GM18517 (cell line): ENCODE results near the gene COL4A6.

Source experiments
- ATAC-seq: cut with Tn5 transposase; IDR thresholded peaks from one replicate; pipeline ENCODE4 v1.9.1; 2021; ENCODE audit warnings: mild to moderate bottlenecking, moderate library complexity; ENCODE audit not compliant: unreplicated experiment

COL4A6 gene

DNA sequence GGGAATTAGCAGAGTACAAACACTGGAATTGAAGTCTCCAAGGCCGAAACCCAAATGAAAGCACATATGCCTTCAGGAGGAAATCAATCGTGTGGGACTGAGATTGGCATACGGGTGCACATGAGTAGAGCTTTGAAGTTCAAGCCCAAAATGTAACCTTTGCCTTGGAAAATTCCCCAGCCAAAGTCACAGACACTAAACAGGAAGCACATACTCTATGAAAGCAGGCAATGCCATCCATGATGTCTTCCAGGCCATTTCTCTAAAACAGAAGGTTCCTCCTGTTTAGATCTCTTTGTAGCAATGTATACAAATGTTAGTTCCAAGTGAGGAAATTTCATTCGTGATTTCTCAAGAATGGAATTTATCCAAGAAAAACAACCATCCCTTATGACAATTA is 162.5 kb downstream of the COL4A6 start:
- no peak for ATAC-seq

DNA sequence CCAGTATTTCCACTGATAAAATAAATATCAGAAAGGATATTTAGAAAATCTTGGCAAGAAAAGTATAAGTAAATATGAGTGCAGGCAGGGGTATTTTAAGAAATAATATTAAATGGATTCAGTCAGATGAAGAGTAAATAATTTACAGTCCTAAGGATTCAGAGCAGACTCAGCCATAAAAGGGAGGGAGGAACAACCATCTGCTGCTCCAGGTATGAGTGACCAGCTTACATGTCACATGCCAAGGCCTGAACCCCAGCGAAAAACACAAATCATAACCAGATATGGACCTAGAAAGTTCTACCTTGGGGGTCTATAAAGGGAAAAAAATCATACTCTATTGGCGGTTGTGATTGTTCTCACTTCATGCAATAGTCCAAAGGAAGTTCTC is 166.8 kb downstream of the COL4A6 start:
- ATAC-seq = no peak

DNA sequence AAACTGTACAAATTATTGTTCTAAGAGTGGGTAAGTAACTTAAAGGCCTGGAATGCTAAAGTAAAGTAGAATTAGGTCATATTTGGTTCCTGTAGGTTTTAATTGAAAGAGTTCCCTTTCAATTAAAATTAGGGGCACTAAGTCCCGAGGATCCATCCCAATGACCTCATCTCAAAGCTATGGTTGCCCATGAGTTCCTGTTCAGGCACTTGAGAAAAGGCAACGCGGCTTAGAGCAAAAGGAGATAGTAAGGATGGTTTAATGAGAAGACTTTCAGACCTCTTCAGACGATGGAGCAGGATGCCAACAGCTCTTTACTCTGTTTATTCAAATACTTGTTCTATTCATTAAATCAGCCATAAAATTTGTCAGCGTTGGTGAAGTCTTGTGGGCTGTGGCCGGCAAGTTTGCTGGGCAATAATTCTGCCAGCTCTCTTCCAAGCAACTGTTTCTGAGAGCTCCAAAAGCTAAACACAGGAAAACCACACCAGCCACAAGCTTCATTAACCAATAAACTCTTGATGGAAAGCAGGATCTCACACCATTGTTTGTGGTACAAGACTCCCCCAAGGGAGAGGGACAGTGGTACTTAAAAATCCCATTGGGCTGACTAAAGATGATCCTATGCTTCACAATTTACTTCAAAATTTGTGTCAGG is 167.4 kb downstream of the COL4A6 start:
- ATAC-seq = no peak

GRCh38 chrX:108270280-108270679 is 167.9 kb downstream of the COL4A6 start:
- ATAC-seq = no peak

- no peak for ATAC-seq
Observed at GRCh38 chrX:108268434-108269080, 169.7 kb downstream of the COL4A6 start.

DNA sequence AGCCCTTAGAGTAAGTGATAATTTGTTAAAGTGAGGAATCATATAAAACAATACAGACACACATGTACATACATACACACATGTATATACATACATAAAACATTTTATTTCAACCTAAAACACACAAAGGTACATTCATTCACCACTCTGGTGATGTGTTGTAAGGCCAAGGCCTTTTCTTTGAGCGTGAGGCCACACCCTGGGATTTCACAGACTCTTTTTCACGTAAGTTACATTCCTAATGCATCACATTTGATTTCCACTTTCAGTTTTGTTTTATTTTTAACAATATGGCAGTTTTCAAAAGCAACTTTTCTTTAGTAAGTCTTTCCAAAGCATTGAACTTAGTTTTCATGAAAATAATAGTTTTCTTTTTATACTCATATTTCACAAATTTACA is 170.7 kb downstream of the COL4A6 start:
- no peak for ATAC-seq

DNA sequence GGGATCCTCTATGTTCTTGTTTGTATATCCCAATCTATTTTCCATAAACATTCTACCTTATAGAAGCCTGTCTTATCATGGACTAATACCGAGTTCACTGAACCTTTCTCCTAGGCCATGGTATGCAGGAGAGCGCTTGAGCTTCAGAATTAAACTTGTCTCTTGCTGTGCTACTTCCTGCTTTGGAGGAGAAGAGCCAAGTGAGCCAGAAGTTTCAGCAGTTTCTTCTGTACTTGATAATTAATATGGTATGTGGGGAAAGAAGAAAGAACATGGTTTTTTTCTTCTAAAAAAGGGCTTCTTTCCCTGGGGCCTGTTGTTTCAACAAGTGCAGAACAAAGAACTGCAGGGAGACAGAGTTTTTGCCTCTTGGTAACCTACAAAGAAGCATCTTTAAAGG is 173.8 kb downstream of the COL4A6 start:
- no peak for ATAC-seq

- no peak for ATAC-seq
Observed at GRCh38 chrX:108261549-108262203, 176.5 kb downstream of the COL4A6 start.

DNA sequence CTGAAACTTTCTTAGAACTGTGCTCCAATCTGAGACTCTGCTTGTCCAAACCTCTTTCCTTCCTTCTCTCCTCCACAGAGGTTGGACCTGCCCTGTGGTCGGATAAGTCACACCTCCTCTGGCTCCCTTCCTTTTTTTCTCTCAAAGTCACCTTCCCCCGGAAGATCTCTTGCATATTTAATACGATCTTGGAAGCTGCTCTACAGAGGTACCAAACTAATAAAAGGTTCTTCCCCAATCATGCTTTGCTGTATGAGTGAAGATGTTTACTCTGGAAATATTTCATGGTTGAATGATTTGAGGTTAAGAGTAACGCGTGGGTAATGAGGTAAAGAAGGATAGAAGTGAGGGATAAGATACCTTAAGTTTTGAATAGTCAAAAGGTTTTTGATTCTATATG is 180.7 kb downstream of the COL4A6 start:
- no peak for ATAC-seq

DNA sequence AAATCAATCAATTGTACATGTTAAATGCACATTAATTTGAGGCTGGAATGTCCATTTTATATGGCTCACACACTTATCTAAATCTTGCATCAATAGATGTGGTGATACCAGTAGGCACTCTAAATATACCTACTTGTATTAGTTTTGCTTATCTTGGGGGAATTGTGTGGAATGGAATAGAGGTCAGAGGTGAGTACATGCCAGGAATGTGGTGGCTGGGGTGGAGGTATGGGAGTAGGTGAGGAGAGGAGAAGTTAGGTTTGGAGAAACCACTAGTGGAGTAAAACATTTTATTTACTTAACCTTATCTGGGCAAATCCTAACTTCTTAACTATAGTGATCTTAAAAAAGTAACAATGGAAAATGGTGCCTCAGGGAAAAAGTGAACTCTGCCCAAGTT is 183.6 kb downstream of the COL4A6 start:
- ATAC-seq = no peak

GRCh38 chrX:108250654-108251579 is 187.3 kb downstream of the COL4A6 start:
- no peak for ATAC-seq

DNA sequence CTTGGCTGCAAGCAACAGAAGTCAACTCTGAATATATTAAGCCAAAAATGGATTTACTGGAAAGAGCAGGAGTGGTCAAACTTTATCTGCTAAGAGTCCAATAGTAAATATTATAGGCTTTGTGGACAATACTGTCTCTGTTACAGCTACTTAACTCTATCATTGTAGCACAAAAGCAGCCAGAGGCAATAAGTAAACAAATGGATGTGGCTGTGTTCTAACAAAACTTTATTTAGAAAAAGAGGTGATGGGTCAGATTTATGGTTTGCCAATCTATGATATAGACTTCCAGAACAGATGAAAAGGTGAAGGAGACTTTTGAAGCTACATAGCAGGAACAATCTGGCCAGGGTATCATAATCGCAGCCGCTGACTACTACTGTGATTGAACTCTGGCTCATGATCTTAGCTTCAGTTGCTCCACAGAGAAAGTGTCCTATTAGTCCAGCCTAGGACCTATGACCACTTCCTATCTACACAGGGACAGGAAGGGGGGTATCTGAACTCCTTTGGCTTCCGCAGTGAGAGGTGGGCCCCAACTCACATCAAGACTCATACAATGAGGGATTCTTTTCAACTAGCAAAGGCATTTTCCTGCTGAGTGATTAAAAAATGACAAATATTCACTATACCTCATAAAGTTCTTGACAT is 191.8 kb downstream of the COL4A6 start:
- no peak for ATAC-seq

DNA sequence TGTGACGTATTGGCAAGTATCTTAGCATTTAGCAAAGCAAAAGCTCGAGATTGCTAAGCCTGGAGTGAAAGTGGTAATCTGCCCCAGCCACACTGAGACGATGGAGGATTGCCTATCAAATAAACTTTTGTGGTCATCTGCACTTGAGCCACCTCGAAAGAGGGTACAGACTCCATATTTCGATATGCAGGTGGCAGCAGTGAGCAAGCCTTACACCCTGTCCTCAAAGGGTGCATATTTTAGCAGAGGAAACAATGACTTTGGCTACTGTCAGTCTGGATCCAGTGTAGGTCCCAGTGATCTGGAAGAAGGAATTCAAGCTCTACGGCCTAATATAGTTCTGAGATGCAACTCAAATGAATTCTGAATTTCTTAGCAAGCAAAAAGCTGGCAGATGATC is 192.8 kb downstream of the COL4A6 start:
- ATAC-seq = no peak

- no peak for ATAC-seq
Observed at GRCh38 chrX:108235986-108236385, 202.2 kb downstream of the COL4A6 start.

- ATAC-seq = no peak
Observed at GRCh38 chrX:108230574-108230973, 207.6 kb downstream of the COL4A6 start.

DNA sequence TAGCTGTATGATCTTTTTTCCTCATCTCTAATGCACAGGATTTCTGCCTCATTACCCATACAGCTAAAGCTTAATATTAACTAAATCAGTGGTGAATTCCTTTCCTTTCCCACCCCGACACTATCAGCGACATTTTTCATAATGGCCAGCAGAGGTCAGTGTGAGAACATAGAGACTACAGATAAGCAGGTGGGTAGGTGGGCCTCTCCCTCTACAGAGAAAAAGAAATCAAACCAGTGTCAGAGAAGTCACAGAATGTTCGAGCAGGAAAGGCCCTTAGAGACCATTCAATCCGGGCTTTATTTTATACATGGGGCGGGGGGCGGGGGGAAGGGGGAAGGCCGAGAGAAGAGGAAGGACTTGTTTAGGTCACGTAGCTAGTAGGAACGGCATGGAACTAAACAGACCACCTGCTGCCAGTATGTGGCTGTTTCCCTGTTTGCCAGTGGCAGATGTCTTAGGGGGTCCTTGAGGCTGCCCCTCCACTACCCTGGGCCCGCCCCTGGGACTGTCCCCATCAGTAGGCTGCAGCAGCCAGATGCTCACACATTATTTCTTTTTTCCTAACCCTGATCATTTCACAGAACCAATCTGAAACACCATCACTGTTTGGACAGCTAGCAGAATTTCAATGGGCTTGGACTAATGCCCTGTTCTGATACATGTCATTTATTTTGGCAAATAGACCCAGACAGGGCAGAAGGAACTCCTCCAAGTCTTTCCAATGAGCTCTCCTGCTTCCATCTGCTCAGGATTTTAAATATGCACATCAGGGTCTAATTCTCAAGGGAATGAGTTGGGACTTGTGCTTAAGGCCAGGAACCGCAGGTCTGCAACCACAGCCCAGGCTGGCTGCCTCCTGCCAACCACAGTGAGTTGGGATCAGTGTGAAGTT is 213.2 kb downstream of the COL4A6 start:
- no peak for ATAC-seq

DNA sequence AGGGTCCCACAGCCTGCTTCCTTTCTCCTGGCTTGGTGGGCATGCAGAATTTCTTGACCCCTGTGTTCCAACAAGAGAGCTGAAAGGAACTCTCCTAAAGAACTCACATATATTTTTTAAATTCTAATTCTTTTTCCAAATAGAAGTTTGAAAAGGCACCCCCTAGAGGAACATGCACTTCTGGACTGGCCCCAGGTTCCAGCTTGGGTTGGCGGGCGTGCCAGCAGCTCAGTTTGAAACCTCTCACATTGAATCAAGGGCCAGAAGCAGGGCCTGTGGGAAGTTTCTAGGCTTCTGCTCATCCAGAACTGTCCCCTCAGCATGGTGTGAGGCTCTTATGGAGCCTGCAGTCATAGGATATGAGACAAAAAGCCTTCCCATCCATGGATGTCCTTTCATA is 214.0 kb downstream of the COL4A6 start:
- no peak for ATAC-seq

- ATAC-seq = no peak
Observed at GRCh38 chrX:108223585-108223984, 214.6 kb downstream of the COL4A6 start.

GRCh38 chrX:108221301-108221864 is 216.8 kb downstream of the COL4A6 start:
- ATAC-seq = no peak
